Fibroblast of skin of left biceps (primary cell): ENCODE results near the gene RHOH.
"Not testable (repeated sequence)": the region's sequence is repeated elsewhere in the genome, so short reads cannot be mapped to it uniquely, and the experiment has no call there.

Experiments used
- DNase-seq, 2 experiments: peaks; one replicate each; pipeline ENCODE4 v3.0.0-alpha.2; 2013; ENCODE audit warnings: low read depth in 2 of 2

The RHOH gene

GRCh38 chr4:40262077-40262528 lies 65.3 kb downstream of the RHOH start:
- DNase-seq: no peak

DNA sequence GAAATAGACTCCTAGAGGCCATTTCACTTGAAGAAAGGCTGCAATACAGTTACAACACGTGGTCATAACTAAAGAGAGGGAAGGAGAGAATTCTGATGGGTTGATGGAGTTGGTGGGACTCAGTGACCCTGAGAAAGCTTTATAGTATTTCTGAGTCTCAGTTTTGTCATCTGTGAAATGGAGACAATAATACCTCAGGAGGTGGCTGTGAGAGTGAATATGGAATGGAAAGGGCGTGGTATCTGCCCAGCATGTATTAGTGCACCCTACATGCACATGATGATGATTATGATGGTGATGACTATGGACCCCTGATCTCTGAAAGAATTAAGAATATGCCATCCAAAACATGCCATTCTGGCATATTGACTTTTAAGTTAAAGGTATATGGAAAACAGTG lies 66.0 kb downstream of the RHOH start:
- DNase-seq: no peak

DNA sequence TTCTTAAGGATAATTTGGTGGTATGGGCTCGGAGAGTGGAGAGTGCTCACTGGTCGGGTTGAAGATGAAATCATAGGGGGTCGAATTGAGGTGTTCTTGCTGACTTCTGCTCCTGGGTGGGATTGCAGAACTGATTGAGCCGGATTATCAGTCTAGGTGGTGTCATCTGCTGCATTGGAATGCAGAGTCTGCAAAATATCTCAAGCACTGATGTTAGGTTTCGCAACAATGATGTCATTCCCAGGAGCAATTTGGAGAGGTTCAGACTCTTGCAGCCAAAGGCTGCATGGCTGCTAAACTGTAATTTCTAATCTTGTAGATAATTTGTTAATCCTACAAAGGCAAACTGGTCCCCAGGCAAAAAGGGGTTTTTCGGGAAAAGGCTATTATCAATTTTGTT lies 67.7 kb downstream of the RHOH start:
- DNase-seq: peak in 1 of 2 experiments; percentile 52

DNA sequence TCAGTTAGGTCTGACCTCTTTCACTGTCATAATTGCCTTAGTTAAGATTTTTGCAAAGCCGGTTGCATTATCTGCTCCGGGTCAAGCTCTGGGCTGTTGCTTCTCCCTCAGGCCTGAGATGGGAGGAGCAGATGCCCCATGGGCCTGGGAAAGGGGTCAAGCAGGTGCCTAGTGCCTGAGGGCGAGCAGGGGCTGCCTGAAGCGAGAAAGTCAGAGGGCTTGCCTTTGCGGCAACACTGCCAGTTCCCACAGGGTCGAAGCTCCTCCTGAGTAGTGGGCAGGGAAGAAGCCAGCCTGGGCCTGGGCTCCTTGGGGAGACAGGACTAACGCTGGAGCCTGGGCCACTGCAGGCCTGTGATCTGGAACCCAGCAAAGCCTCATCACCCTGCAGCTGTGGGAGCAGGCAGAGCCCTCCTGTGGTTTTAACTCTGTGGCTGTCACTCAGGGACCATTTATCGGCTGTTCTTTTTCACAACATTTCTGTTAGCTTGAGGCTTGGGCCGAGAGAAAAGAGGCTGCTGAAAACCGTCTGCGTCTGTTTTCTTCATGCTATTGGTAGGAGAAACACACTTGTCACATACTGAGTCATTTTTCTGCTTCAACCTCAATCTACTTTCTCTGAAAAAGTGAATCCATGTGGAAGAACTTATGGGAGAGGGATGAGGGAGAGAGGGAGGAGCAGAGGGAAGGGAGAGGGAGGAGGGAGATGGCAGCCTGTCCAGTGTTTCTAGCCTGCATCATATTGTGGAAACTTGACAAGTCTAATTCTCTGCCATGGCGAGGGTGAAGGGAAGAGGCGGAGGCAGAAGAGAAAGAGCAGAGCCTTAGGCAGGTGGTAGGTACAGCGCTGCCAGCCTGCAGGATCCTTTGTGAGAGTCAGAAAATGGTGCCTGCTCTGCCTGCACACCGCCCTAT lies 68.4 kb downstream of the RHOH start:
- no peak for DNase-seq

DNA sequence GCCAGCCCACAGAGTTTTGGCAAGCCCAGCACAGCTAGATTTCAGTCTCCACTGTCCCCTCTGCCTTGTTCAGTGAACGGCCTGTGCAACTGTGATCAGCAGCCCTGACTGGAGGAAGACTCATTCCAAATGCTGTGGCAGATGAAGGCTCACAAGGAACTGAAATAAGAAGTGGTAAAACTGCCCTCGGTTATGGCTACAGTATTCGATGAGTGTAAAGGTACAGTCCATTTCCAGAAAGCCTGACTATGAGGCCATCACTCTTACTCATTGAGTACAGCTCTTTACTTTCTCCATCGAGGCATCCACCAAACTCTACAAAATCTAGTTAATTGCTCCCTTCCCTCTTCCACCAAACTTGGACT lies 69.1 kb downstream of the RHOH start:
- no peak for DNase-seq

- no peak for DNase-seq
Measured at GRCh38 chr4:40269133-40269532, 72.3 kb downstream of the RHOH start.

GRCh38 chr4:40270609-40271008 lies 73.8 kb downstream of the RHOH start:
- no peak for DNase-seq

DNA sequence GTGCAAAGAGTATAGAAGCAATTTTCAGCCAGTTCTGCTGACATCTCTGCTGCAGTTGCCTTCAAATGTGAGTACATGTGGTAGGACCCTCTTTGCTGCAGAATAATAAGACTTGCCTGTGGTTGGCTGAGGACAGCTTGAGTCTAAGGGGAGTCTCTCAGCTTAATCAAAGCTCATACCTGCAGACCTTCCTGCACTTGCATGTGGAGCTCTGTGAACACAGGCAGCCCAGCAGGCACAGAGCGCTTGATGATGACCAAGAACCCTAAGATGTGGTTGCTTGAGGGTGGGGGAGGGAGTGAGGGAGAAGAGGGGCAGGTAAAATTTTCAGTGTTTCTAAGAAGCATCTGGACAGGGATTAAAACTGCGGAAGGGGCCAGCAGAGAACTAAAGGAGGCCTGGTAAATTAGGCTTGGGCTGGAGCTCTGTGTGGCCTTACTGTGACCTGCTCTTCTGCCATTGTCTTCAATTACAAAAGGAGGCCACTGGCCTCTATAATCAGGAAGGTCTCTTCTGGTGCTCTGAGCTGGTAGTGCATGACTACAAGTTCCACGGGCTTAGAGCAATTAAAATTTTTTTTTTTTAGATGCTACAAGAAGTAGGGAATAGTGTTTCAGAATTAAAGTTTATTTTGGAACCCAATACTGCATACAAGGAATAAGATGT lies 78.4 kb downstream of the RHOH start:
- no peak for DNase-seq

- DNase-seq: no peak
Measured at GRCh38 chr4:40276546-40276945, 79.7 kb downstream of the RHOH start.

- no peak for DNase-seq
Measured at GRCh38 chr4:40280586-40280985, 83.8 kb downstream of the RHOH start.

DNA sequence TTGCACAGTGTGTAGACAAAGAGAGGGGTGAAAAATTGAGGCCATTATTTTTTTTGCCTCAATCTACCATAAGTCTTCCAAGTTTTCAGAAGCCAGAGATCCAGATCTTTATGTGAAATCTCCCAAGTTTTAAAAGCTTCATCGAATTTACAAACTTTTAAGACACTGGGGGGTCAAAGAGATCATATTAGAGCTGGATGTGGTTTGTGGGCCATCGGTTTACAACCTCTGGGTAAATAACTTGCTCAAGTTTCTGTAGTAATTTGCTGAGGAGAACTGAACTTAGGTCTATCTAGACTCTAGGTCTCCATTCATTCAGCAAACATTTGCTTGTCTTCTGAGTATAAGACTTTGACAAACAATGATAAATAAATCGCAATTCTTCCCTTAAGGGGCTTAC lies 84.3 kb downstream of the RHOH start:
- DNase-seq: no peak

DNA sequence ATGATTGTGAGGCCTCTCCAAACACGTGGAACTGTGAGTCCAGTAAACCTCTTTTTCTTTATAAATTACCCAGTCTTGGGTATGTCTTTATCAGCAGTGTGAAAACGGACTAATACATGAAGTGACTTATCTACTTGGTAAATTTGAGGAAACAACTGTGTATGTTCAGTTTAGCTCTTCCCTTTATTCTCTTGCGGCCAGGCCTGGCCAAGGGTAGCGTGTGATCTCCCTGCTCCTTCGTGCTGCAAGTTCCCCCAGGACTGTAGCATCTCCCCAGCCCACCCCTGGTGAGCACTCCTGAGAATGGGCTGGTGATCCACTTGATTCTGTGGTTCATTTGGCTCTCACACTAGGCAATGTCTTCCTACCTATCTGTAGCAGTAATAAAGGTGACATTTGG lies 85.1 kb downstream of the RHOH start:
- DNase-seq: no peak

- DNase-seq: not testable (repeated sequence)
Measured at GRCh38 chr4:40282857-40283256, 86.0 kb downstream of the RHOH start.

- DNase-seq: no peak
Measured at GRCh38 chr4:40283413-40283812, 86.6 kb downstream of the RHOH start.

GRCh38 chr4:40283968-40284367 lies 87.1 kb downstream of the RHOH start:
- no peak for DNase-seq

DNA sequence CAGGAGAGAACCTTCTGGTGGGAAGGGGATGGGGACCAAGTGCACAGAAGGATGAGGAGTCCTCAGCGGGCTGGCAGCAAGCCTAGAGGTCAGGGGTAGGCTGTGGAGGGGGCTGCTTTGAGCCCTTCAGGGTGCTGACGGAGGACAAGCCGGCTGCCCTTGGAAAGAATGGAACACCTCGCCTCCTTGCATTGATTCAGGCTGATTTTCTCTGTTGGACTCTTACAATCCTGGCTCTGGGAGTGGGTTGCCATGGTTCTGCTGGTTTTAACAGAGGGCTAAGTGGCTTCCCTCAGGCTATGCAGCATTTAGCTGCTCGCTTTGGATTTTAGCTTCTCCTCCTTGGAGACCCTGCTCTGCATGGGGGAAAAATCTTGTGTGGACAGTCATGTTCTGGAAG lies 88.9 kb downstream of the RHOH start:
- DNase-seq: no peak

DNA sequence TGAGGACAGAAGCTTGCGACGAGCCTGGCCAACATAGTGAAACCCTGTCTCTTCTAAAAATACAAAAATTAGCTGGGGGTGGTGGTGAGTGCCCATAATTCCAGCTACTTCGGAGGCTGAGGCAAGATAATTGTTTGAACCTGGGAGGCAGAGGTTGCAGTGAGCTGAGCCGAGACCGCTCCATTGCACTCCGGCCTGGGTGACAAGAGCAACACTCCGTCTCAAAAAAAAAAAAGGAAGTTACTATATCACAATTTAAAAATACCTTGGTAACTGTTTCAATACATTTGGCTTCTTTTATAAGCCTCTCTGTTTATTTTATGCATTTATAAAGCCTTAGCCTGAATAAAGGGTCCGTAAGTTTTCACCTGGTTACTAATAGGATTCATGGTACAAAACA lies 91.7 kb downstream of the RHOH start:
- DNase-seq: no peak

GRCh38 chr4:40289366-40290188 lies 92.7 kb downstream of the RHOH start:
- DNase-seq: no peak

GRCh38 chr4:40290611-40291186 lies 93.9 kb downstream of the RHOH start:
- not testable (repeated sequence) for DNase-seq

- DNase-seq: no peak
Measured at GRCh38 chr4:40292313-40292759, 95.5 kb downstream of the RHOH start.

GRCh38 chr4:40294339-40294738 lies 97.5 kb downstream of the RHOH start:
- DNase-seq: no peak

DNA sequence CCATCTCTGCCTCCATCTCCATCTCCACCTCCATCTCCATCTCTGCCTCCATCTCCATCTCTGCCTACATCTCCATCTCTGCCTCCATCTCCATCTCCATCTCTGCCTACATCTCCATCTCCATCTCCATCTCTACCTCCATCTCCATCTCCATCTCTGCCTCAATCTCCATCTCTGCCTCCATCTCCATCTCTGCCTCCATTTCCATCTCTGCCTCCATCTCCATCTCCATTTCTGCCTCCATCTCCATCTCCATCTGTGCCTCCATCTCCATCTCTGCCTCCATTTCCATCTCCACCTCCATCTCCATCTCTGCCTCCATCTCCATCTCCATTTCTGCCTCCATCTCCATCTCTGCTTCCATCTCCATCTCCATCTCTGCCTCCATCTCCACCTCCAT lies 98.2 kb downstream of the RHOH start:
- not testable (repeated sequence) for DNase-seq
